ENCODE results near the gene TAF4.

Gene TAF4

DNA sequence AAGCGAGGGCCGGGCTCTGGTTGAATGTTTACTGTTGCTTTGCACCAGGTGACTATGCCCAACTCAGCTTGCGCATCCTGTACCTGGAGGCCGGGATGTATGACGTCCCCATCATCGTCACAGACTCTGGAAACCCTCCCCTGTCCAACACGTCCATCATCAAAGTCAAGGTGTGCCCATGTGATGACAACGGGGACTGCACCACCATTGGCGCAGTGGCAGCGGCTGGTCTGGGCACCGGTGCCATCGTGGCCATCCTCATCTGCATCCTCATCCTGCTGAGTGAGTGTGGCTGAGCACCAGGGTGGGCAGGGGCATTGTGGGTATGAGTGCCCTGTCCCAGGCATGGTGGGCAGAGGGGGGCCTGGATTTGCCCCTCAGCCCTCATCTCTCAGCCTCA is 136.1 kb downstream of the TAF4 start:
- DNase-seq = no peak

GRCh38 chr20:61927826-61928541 is 137.7 kb downstream of the TAF4 start:
- DNase-seq = no peak

DNA sequence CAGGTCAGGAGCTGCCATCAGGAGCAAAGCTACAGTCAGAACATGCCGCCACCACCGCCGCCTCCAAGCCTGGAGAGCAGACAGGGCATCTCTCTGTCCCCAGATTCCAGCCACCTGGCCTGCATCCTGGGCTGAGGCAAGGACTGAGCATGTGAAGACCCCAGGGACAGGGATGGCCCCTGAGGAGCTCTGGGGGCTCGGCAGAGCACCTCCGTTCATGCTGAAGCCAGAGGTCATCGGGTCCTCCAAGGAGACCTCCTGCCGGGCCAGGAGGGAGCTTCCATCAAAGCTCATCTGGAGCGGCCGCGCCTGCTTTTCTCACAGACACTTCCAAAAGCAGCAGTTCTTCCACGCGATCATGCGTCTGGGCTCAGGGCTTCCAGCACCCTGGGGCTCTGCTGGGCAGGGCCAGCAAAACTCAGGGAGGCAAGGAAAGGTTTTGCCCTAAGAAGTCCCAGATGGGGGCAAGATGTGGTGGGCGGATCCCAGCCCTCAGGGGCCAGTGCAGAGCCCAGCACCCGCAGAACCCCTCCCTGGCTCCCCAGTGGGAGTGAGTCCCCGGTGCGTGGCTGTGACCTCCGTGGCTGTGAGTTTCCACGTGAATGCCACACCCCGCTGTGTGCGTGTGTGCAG is 138.4 kb downstream of the TAF4 start:
- no peak for DNase-seq

GRCh38 chr20:61926796-61927192 is 138.9 kb downstream of the TAF4 start:
- no peak for DNase-seq

DNA sequence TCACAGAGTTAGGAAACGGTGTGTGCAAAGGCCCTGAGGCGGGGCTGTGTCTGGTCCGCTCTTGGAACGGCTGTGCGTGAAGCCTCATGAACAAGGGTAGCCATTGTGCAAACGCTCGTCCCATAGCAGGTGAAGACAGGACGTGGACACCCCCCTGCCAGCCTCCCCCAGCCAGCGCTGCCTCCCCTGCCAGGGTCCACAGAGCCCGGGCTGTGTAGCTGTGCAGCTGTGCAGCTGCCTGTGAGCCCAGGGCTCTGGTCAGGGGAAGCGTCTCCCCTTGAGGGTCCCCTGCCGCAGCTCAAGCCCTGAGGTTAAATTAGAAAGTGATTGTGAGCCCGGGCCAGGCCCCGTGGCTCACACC is 139.4 kb downstream of the TAF4 start:
- DNase-seq = no peak

DNA sequence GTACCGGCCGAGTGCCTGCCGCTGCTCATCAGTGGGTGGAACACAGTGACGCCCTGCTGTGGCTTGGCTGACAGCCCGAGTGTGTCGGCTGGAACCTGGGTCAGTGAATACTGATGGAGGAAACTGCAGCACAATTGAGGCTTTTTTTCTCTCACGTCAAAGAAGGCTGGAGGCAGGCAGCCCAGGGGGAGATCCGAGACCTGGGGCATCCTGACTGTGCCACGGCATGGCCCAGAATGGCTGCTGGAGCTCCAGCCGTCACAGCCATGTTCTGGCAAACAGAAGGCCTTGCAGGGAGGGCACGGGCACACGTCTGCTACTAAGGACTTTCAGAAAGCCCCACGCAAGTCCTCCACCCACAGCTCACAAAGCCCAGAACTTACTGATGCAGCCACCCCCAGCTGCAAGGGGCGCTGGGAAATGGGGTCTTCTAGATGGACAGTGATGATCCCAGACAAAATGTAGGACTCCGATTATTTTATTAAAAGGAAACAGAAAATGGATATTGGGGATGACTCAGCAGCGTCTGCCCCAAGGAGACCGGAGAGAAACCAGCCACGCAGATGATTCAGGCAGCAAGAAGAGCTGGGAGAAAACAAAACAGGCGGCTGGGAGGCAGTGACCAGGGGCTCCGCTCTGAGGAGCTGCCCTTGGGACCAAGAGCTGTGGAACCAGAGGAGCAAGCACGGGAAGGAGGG is 140.0 kb downstream of the TAF4 start:
- no peak for DNase-seq

DNA sequence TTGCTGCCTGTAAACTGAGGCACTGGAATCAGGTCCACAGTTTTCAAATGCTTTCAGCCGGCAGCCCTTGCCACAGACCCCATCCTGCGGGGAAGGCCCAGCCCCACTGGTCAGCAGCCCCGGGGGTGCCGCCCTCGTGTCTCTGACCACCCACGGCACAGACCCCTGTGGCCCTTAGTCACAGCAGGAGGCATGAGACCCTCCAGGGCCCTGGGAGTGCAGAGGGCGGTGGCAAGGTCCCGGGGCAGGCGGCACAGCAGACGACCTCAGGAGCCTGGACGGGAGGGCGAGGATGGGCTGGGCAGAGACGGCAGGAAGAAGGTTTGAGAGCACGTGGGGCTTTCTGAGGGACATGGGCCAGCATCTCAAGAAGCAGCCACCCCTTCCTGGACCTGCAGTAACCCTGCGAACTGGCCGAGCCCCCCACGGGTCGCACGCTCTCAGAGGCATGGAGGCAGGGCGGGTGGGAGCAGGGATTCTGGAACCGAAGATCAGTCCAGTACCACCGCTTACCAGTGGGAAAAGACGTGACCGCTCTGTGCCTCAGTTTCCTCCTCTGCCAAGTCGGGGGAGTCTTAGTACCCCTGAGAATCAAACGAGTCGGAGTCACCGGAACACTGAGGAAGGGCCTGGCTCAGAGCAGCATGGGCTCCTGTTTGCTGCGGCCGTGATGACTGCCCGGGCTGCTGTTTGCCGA is 140.7 kb downstream of the TAF4 start:
- DNase-seq = no peak
